ENCODE measurements around the gene CAMK2A. TPM values are rescaled to one million over a fixed set of nuclear protein-coding genes. Genes with fewer than 3 reads are reported as not detected.

Gene CAMK2A
- total RNA-seq, 2 experiments from 2014 or later: not detected

- H3K27ac Mint-ChIP-seq: no peak overlapping the region
- no peak overlapping the region for H3K4me3 Mint-ChIP-seq
- H3K4me1 Mint-ChIP-seq: no peaks in the 10 kb centered on the region
- POLR2A ChIA-PET: no interaction called here
- CTCF ChIA-PET: no interaction called here
- no peak for DNase-seq
- H3K9me3 Mint-ChIP-seq: no peaks in the 10 kb centered on the region
- no peaks in the 10 kb centered on the region for H3K36me3 Mint-ChIP-seq (ENCODE audit: low read depth)
- H3K27me3 Mint-ChIP-seq: peaks cover 43% of the 10 kb centered on the region
Measured at GRCh38 chr5:150188146-150188842, 101.3 kb downstream of the CAMK2A start.

GRCh38 chr5:150186897-150187296 is 102.7 kb downstream of the CAMK2A start:
- Mint-ChIP-seq H3K4me1 (no peaks in the 10 kb centered on the region), H3K36me3 (ENCODE audit: low read depth) (no peaks in the 10 kb centered on the region), H3K27ac (no peak overlapping the region), H3K4me3 (no peak overlapping the region), H3K9me3 (no peaks in the 10 kb centered on the region), H3K27me3 (peaks cover 36% of the 10 kb centered on the region)
- POLR2A ChIA-PET: no interaction called here
- CTCF ChIA-PET: no interaction called here
- DNase-seq: no peak

- no peak overlapping the region for H3K27ac Mint-ChIP-seq
- H3K9me3 Mint-ChIP-seq: no peaks in the 10 kb centered on the region
- H3K4me1 Mint-ChIP-seq: no peaks in the 10 kb centered on the region
- DNase-seq: no peak
- H3K4me3 Mint-ChIP-seq: no peak overlapping the region
- no peaks in the 10 kb centered on the region for H3K36me3 Mint-ChIP-seq (ENCODE audit: low read depth)
- H3K27me3 Mint-ChIP-seq: peaks cover 31% of the 10 kb centered on the region
- ChIA-PET POLR2A (no interaction called here), CTCF (no interaction called here)
Measured at GRCh38 chr5:150186137-150186536, 103.4 kb downstream of the CAMK2A start.

- peaks cover 25% of the 10 kb centered on the region for H3K27me3 Mint-ChIP-seq
- no peak for DNase-seq
- H3K4me1 Mint-ChIP-seq: no peaks in the 10 kb centered on the region
- ChIA-PET CTCF (no interaction called here), POLR2A (no interaction called here)
- no peaks in the 10 kb centered on the region for H3K9me3 Mint-ChIP-seq
- no peak overlapping the region for H3K4me3 Mint-ChIP-seq
- no peaks in the 10 kb centered on the region for H3K36me3 Mint-ChIP-seq (ENCODE audit: low read depth)
- H3K27ac Mint-ChIP-seq: no peak overlapping the region
Measured at GRCh38 chr5:150184990-150185912, 104.3 kb downstream of the CAMK2A start.

- no peaks in the 10 kb centered on the region for H3K4me1 Mint-ChIP-seq
- CTCF ChIA-PET: no interaction called here
- DNase-seq: no peak
- no peak overlapping the region for H3K4me3 Mint-ChIP-seq
- POLR2A ChIA-PET: no interaction called here
- H3K36me3 Mint-ChIP-seq (ENCODE audit: low read depth): no peaks in the 10 kb centered on the region
- H3K9me3 Mint-ChIP-seq: no peaks in the 10 kb centered on the region
- peaks cover 16% of the 10 kb centered on the region for H3K27me3 Mint-ChIP-seq
- H3K27ac Mint-ChIP-seq: no peak overlapping the region
Measured at GRCh38 chr5:150184006-150184405, 105.6 kb downstream of the CAMK2A start.

- Mint-ChIP-seq H3K27ac (no peak overlapping the region), H3K4me1 (no peaks in the 10 kb centered on the region), H3K27me3 (peaks cover 11% of the 10 kb centered on the region), H3K4me3 (no peak overlapping the region), H3K9me3 (no peaks in the 10 kb centered on the region), H3K36me3 (ENCODE audit: low read depth) (no peaks in the 10 kb centered on the region)
- ChIA-PET CTCF (no interaction called here), POLR2A (no interaction called here)
- DNase-seq: no peak
Measured at GRCh38 chr5:150183436-150183835, 106.1 kb downstream of the CAMK2A start.

GRCh38 chr5:150182774-150183173 is 106.8 kb downstream of the CAMK2A start:
- DNase-seq: no peak
- no peak overlapping the region for H3K4me3 Mint-ChIP-seq
- H3K27me3 Mint-ChIP-seq: peaks cover 10% of the 10 kb centered on the region
- POLR2A ChIA-PET: no interaction called here
- H3K27ac Mint-ChIP-seq: no peak overlapping the region
- no peaks in the 10 kb centered on the region for H3K36me3 Mint-ChIP-seq (ENCODE audit: low read depth)
- H3K4me1 Mint-ChIP-seq: no peaks in the 10 kb centered on the region
- CTCF ChIA-PET: interaction anchor here (0.5 kb wide), 1 partner anchor 48 kb away, joined by 3 read pairs; no protein-coding TSS in a partner anchor
- no peaks in the 10 kb centered on the region for H3K9me3 Mint-ChIP-seq

GRCh38 chr5:150181766-150182545 is 107.6 kb downstream of the CAMK2A start:
- DNase-seq: no peak
- H3K9me3 Mint-ChIP-seq: no peaks in the 10 kb centered on the region
- no peak overlapping the region for H3K4me3 Mint-ChIP-seq
- H3K27me3 Mint-ChIP-seq: peaks cover 6% of the 10 kb centered on the region
- ChIA-PET CTCF (interaction anchor here (0.5 kb wide), 1 partner anchor 49 kb away, joined by 3 read pairs; no protein-coding TSS in a partner anchor), POLR2A (no interaction called here)
- H3K36me3 Mint-ChIP-seq (ENCODE audit: low read depth): no peaks in the 10 kb centered on the region
- no peaks in the 10 kb centered on the region for H3K4me1 Mint-ChIP-seq
- H3K27ac Mint-ChIP-seq: no peak overlapping the region

- H3K27me3 Mint-ChIP-seq: peaks cover 3% of the 10 kb centered on the region
- H3K36me3 Mint-ChIP-seq (ENCODE audit: low read depth): no peaks in the 10 kb centered on the region
- CTCF ChIA-PET: no interaction called here
- POLR2A ChIA-PET: no interaction called here
- H3K4me1 Mint-ChIP-seq: no peaks in the 10 kb centered on the region
- H3K27ac Mint-ChIP-seq: no peak overlapping the region
- H3K4me3 Mint-ChIP-seq: no peak overlapping the region
- H3K9me3 Mint-ChIP-seq: no peaks in the 10 kb centered on the region
- no peak for DNase-seq
Measured at GRCh38 chr5:150181027-150181426, 108.5 kb downstream of the CAMK2A start.

GRCh38 chr5:150180241-150181026 is 109.1 kb downstream of the CAMK2A start:
- Mint-ChIP-seq H3K27me3 (peaks cover 3% of the 10 kb centered on the region), H3K9me3 (no peaks in the 10 kb centered on the region), H3K4me1 (no peaks in the 10 kb centered on the region), H3K4me3 (no peak overlapping the region), H3K36me3 (ENCODE audit: low read depth) (no peaks in the 10 kb centered on the region), H3K27ac (no peak overlapping the region)
- DNase-seq: no peak
- CTCF ChIA-PET: no interaction called here
- POLR2A ChIA-PET: no interaction called here

GRCh38 chr5:150179019-150179620 is 110.5 kb downstream of the CAMK2A start:
- ChIA-PET POLR2A (no interaction called here), CTCF (no interaction called here)
- Mint-ChIP-seq H3K4me1 (no peaks in the 10 kb centered on the region), H3K4me3 (no peak overlapping the region), H3K27ac (no peak overlapping the region), H3K36me3 (ENCODE audit: low read depth) (no peaks in the 10 kb centered on the region), H3K9me3 (no peaks in the 10 kb centered on the region), H3K27me3 (peaks cover 4% of the 10 kb centered on the region)
- DNase-seq: no peak

GRCh38 chr5:150178262-150178661 is 111.3 kb downstream of the CAMK2A start:
- no peak overlapping the region for H3K27ac Mint-ChIP-seq
- no peaks in the 10 kb centered on the region for H3K4me1 Mint-ChIP-seq
- peaks cover 10% of the 10 kb centered on the region for H3K27me3 Mint-ChIP-seq
- DNase-seq: no peak
- CTCF ChIA-PET: no interaction called here
- POLR2A ChIA-PET: no interaction called here
- H3K4me3 Mint-ChIP-seq: no peak overlapping the region
- no peaks in the 10 kb centered on the region for H3K36me3 Mint-ChIP-seq (ENCODE audit: low read depth)
- H3K9me3 Mint-ChIP-seq: no peaks in the 10 kb centered on the region

Measured in activated CD4-positive, alpha-beta memory T cell treated with anti-CD3 and anti-CD28 coated beads, Interleukin-2, amount 10 ng/mL, durations not matched to agents 7 days and 5 days (primary cell).